Brain microvascular endothelial cell (primary cell): ENCODE measurements around the gene CSN3.

ENCODE experiments used
- DNase-seq: peaks from one replicate; pipeline ENCODE4 v3.0.0-alpha.2; 2020
- H3K27ac ChIP-seq: fragments of 250-450 bp; sonication (Bioruptor Pico); 2 replicates; pipeline ENCODE4 v1.5.1; 2020; ENCODE audit warnings: mild to moderate bottlenecking, moderate library complexity
- H3K27me3 ChIP-seq: fragments of 250-450 bp; sonication (Bioruptor Pico); replicated peaks from 2 replicates; pipeline ENCODE4 v1.5.1; 2020; ENCODE audit warnings: mild to moderate bottlenecking
- H3K36me3 ChIP-seq: fragments of 250-450 bp; sonication (Bioruptor Pico); replicated peaks from 2 replicates; pipeline ENCODE4 v1.5.1; 2020; ENCODE audit warnings: mild to moderate bottlenecking
- H3K4me3 ChIP-seq: 2 replicates; pipeline ENCODE4 v1.5.1; 2011; ENCODE audit warnings: low read depth, mild to moderate bottlenecking, control low read depth, low read length, moderate library complexity
- CTCF ChIP-seq: IDR thresholded peaks from 2 replicates; pipeline ENCODE4 v1.5.1; 2011; ENCODE audit warnings: low read depth, mild to moderate bottlenecking, moderate library complexity, low read length, control low read depth, inconsistent platforms; ENCODE audit errors: missing control alignments
- in situ Hi-C: cut with HindIII; loops from 2 replicates; pipeline ENCODE4 v1.10.0; 2017; ENCODE audit warnings: low sequenced_read_pairs, low pct_ligation_motif_present

Gene CSN3

GRCh38 chr4:70251250-70251944 is 9.0 kb downstream of the CSN3 start:
- in situ Hi-C loops: no loop called here
- Histone ChIP-seq H3K27ac (no peak overlapping the region), H3K27me3 (no peaks in the 10 kb centered on the region), H3K36me3 (no peaks in the 10 kb centered on the region), H3K4me3 (no peak overlapping the region)
- TF ChIP-seq CTCF: no peak
- no peak for DNase-seq

DNA sequence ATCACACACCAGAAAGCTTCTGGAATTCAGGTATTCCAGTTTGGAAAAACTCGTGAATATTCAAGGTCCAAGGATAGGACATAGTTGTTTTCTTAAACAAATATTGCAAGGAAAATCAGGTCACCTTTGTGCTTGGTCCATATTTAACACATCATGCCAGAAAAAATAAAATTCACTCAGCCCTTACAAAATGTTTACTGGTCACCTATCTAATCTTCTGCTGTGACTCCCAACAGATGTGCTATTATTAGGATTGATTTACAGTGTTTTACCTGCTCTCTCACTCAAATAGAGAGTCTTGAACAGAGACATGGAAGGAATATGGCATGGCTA is 9.5 kb downstream of the CSN3 start:
- H3K4me3 ChIP-seq: no peak overlapping the region
- no peaks in the 10 kb centered on the region for H3K36me3 ChIP-seq
- no peaks in the 10 kb centered on the region for H3K27me3 ChIP-seq
- no peak for TF ChIP-seq CTCF
- DNase-seq: no peak
- in situ Hi-C loops: no loop called here
- H3K27ac ChIP-seq: no peak overlapping the region

- no peak for TF ChIP-seq CTCF
- in situ Hi-C loops: no loop called here
- Histone ChIP-seq H3K36me3 (no peaks in the 10 kb centered on the region), H3K27me3 (no peaks in the 10 kb centered on the region), H3K4me3 (no peak overlapping the region), H3K27ac (no peak overlapping the region)
- no peak for DNase-seq
These were observed 27.3 kb downstream of the CSN3 start for GRCh38 chr4:70269674-70270073.

DNA sequence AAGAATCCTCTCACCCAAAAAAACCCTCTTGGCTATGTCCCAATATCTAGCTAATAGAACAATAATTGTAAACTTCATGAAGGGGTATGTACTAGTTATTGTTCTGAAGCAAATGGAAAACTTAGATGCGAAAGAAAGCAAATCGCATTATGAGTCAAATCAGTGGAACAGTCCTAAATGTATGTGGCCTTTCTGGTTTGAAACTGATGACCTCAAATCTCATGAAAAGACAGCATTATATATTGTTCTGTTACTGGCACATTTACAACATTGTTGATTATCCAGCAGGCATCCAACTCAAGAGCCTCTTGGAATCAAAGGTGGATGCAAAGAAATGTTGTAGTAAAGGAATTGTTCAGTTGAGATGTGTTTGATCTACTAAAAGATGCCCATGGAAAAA is 34.7 kb downstream of the CSN3 start:
- H3K27ac ChIP-seq: no peak overlapping the region
- no peak for TF ChIP-seq CTCF
- in situ Hi-C loops: no loop called here
- H3K4me3 ChIP-seq: no peak overlapping the region
- H3K27me3 ChIP-seq: no peaks in the 10 kb centered on the region
- no peaks in the 10 kb centered on the region for H3K36me3 ChIP-seq
- DNase-seq: no peak

GRCh38 chr4:70280567-70280966 is 38.2 kb downstream of the CSN3 start:
- no peak for DNase-seq
- H3K36me3 ChIP-seq: no peaks in the 10 kb centered on the region
- no peak overlapping the region for H3K4me3 ChIP-seq
- TF ChIP-seq CTCF: no peak
- no peaks in the 10 kb centered on the region for H3K27me3 ChIP-seq
- no peak overlapping the region for H3K27ac ChIP-seq
- in situ Hi-C loops: no loop called here

GRCh38 chr4:70288651-70289050 is 46.3 kb downstream of the CSN3 start:
- H3K36me3 ChIP-seq: no peaks in the 10 kb centered on the region
- H3K4me3 ChIP-seq: no peak overlapping the region
- no peak for DNase-seq
- no peak overlapping the region for H3K27ac ChIP-seq
- no peak for TF ChIP-seq CTCF
- H3K27me3 ChIP-seq: no peaks in the 10 kb centered on the region
- in situ Hi-C loops: no loop called here
